Endothelial cell (in vitro differentiated cells): ENCODE data around the gene KDM1B. TPM values are rescaled to one million over a fixed set of nuclear protein-coding genes. Genes with fewer than 3 reads are reported as not detected.

Experiments used
- DNase-seq: peaks from one replicate; pipeline ENCODE4 v3.0.0; 2021; ENCODE audit warnings: low spot score
- H3K27ac Mint-ChIP-seq: one replicate; pipeline ENCODE4 v1.8.0; 2021; ENCODE audit warnings: mixed read lengths, inconsistent platforms; ENCODE audit not compliant: unreplicated experiment
- H3K27me3 Mint-ChIP-seq: one replicate; pipeline ENCODE4 v1.8.0; 2021; ENCODE audit warnings: mild to moderate bottlenecking, moderate library complexity, mixed read lengths, inconsistent platforms; ENCODE audit not compliant: unreplicated experiment
- H3K36me3 Mint-ChIP-seq: one replicate; pipeline ENCODE4 v1.8.0; 2021; ENCODE audit warnings: mild to moderate bottlenecking, low read depth, mixed read lengths, inconsistent platforms; ENCODE audit not compliant: unreplicated experiment
- H3K4me1 Mint-ChIP-seq: one replicate; pipeline ENCODE4 v1.8.0; 2021; ENCODE audit warnings: mild to moderate bottlenecking, mixed read lengths, inconsistent platforms; ENCODE audit not compliant: unreplicated experiment
- H3K4me3 Mint-ChIP-seq: one replicate; pipeline ENCODE4 v1.8.0; 2021; ENCODE audit warnings: mild to moderate bottlenecking, mixed read lengths, inconsistent platforms; ENCODE audit not compliant: unreplicated experiment
- H3K9me3 Mint-ChIP-seq: one replicate; pipeline ENCODE4 v1.8.0; 2021; ENCODE audit warnings: mixed read lengths, inconsistent platforms; ENCODE audit not compliant: unreplicated experiment
- CTCF ChIP-seq: fragments of 200-600 bp; sonication (generic); IDR thresholded peaks from one replicate; pipeline ENCODE4 v1.5.0; 2021; ENCODE audit warnings: antibody characterized with exemption; ENCODE audit not compliant: unreplicated experiment
- long read RNA-seq: library from polyadenylated mRNA; unstranded; transcript quantifications from one replicate; pipeline ENCODE4 v2.0.0, GENCODE V29; 2020; ENCODE audit not compliant: unreplicated experiment
- total RNA-seq: library from RNA; stranded (reverse); fragmentation: NEBNext Ultra II Directional; extraction: Animal tissue kit (Norgen Biotek cat#: 25700); gene quantifications from one replicate; pipeline ENCODE4 v1.2.1, GENCODE V29; 2021; ENCODE audit not compliant: unreplicated experiment

Gene KDM1B
- total RNA-seq = 14.9 TPM
- long read RNA-seq, partial matches to known transcripts = 0 of 1 reads
- long read RNA-seq, other reads (novel, unspliced or antisense) = 1 of 1 reads

GRCh38 chr6:18155150-18155863, at the start of gene KDM1B:
KDM1B (plus strand) TSS chr6:18155422; CDS start chr6:18159896, 4,474 bp downstream.
- peak within 1 kb of the TSS; percentile 93 for H3K27ac Mint-ChIP-seq
- H3K36me3 Mint-ChIP-seq = peaks cover 9% of the 10 kb centered on the region
- peaks cover 18% of the 10 kb centered on the region for H3K4me1 Mint-ChIP-seq
- no peaks in the 10 kb centered on the region for H3K9me3 Mint-ChIP-seq
- peak; percentile 98 for DNase-seq
- H3K27me3 Mint-ChIP-seq = peaks cover 2% of the 10 kb centered on the region
- no peak for TF ChIP-seq CTCF
- peak within 1 kb of the TSS; percentile 99 for H3K4me3 Mint-ChIP-seq

GRCh38 chr6:18107061-18107460, 48.2 kb upstream of the KDM1B start:
- no peak overlapping the region for H3K27ac Mint-ChIP-seq
- no peak for TF ChIP-seq CTCF
- no peaks in the 10 kb centered on the region for H3K27me3 Mint-ChIP-seq
- DNase-seq = no peak
- peaks cover 3% of the 10 kb centered on the region for H3K36me3 Mint-ChIP-seq
- no peaks in the 10 kb centered on the region for H3K4me1 Mint-ChIP-seq
- no peaks in the 10 kb centered on the region for H3K9me3 Mint-ChIP-seq
- no peak overlapping the region for H3K4me3 Mint-ChIP-seq

- Mint-ChIP-seq H3K9me3 (no peaks in the 10 kb centered on the region), H3K4me3 (no peak overlapping the region), H3K27me3 (no peaks in the 10 kb centered on the region), H3K36me3 (peaks cover 3% of the 10 kb centered on the region), H3K27ac (no peak overlapping the region), H3K4me1 (no peaks in the 10 kb centered on the region)
- no peak for TF ChIP-seq CTCF
- DNase-seq = no peak
These were observed 45.1 kb upstream of the KDM1B start for GRCh38 chr6:18110162-18110561.

GRCh38 chr6:18115356-18115755, 39.9 kb upstream of the KDM1B start:
- no peak for TF ChIP-seq CTCF
- Mint-ChIP-seq H3K4me3 (no peak overlapping the region), H3K36me3 (no peaks in the 10 kb centered on the region), H3K4me1 (no peaks in the 10 kb centered on the region), H3K27ac (no peak overlapping the region), H3K9me3 (no peaks in the 10 kb centered on the region), H3K27me3 (no peaks in the 10 kb centered on the region)
- no peak for DNase-seq

GRCh38 chr6:18117136-18117535, 38.1 kb upstream of the KDM1B start:
- DNase-seq = no peak
- TF ChIP-seq CTCF = no peak
- no peak overlapping the region for H3K27ac Mint-ChIP-seq
- no peaks in the 10 kb centered on the region for H3K27me3 Mint-ChIP-seq
- no peak overlapping the region for H3K4me3 Mint-ChIP-seq
- no peaks in the 10 kb centered on the region for H3K36me3 Mint-ChIP-seq
- no peaks in the 10 kb centered on the region for H3K9me3 Mint-ChIP-seq
- H3K4me1 Mint-ChIP-seq = no peaks in the 10 kb centered on the region
